ENCODE data around the gene PID1.

Gene PID1

DNA sequence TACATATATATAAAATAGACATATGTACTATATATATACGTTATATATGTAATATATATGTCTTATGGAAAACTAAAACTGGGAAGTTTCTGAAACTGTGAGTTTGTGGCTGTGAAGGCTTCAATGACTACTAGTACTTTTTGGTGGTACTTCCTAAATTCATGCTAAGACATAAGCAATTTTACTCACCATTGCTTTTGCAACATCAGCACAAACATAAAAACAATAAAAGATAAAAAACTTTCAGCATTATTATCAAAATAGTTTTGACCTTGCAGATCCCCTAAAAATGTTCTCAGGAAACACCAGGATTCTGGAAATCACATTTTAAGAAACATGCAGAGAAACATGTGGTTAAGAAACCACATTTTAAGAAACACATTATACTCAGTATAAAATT is 269.9 kb downstream of the PID1 start:
- no peak for DNase-seq (ENCODE audit: low read depth)
- H3K4me3 ChIP-seq (ENCODE audit: low read depth, low read length): no peak overlapping the region
- TF ChIP-seq MYC (IDR thresholded peaks at IDR 0.05; ENCODE audit: low read depth, low read length): no peak

DNA sequence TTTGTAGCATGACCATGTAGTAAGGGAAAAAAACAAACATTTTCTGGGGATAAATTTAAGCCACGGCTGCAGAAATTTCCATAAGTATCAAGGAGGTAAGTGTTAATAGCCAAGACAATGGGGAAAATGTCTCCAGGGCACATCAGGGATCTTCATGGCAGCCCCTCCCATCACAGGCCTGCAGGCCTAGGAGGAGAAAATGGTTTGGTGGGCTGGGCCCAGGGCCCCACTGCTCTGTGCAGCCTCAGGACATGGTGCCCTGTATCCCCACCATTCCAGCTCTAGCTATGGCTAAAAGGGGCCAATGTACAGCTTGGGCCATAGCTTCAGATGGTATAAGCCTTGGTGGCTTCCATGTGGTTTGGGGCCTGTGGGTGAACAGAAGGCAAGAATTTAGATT is 271.8 kb downstream of the PID1 start:
- no peak for DNase-seq (ENCODE audit: low read depth)
- TF ChIP-seq, protein P1, sequence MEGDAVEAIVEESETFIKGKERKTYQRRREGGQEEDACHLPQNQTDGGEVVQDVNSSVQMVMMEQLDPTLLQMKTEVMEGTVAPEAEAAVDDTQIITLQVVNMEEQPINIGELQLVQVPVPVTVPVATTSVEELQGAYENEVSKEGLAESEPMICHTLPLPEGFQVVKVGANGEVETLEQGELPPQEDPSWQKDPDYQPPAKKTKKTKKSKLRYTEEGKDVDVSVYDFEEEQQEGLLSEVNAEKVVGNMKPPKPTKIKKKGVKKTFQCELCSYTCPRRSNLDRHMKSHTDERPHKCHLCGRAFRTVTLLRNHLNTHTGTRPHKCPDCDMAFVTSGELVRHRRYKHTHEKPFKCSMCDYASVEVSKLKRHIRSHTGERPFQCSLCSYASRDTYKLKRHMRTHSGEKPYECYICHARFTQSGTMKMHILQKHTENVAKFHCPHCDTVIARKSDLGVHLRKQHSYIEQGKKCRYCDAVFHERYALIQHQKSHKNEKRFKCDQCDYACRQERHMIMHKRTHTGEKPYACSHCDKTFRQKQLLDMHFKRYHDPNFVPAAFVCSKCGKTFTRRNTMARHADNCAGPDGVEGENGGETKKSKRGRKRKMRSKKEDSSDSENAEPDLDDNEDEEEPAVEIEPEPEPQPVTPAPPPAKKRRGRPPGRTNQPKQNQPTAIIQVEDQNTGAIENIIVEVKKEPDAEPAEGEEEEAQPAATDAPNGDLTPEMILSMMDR (IDR thresholded peaks at IDR 0.05; ENCODE audit: low read depth, low read length): no peak
- no peak for TF ChIP-seq POLR2A (IDR thresholded peaks at IDR 0.05; ENCODE audit: extremely low read depth, insufficient read length)
- TF ChIP-seq MYC (IDR thresholded peaks at IDR 0.05; ENCODE audit: low read depth, low read length): no peak
- TF ChIP-seq, protein P2, sequence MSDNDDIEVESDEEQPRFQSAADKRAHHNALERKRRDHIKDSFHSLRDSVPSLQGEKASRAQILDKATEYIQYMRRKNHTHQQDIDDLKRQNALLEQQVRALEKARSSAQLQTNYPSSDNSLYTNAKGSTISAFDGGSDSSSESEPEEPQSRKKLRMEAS (IDR thresholded peaks at IDR 0.05; ENCODE audit: low read depth, low read length): no peak
- no peak overlapping the region for H3K4me3 ChIP-seq (ENCODE audit: low read depth, low read length)

DNA sequence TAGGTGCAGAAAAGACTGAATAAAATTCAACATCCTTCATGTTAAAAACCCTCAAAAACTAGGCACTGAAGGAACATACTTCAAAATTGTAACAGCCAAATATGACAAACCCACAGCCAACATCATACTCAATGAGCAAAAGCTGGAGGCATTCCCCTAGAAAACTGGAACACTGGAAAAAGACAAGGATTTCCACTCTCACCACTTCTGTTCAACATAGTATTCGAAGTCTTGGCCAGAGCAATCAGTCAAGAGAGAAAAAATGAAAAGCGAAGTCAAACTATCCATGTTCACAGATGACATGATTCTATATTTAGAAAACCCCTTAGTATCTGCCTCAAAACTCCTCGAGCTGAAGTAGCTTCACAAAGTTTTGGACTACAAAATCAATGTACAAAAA is 282.3 kb downstream of the PID1 start:
- no peak for DNase-seq (ENCODE audit: low read depth)
- TF ChIP-seq MYC (IDR thresholded peaks at IDR 0.05; ENCODE audit: low read depth, low read length) (no peak), POLR2A (IDR thresholded peaks at IDR 0.05; ENCODE audit: extremely low read depth, insufficient read length) (no peak)
- TF ChIP-seq, protein P1 (IDR thresholded peaks at IDR 0.05; ENCODE audit: low read depth, low read length): no peak
- TF ChIP-seq, protein P2 (IDR thresholded peaks at IDR 0.05; ENCODE audit: low read depth, low read length): no peak
- H3K4me3 ChIP-seq (ENCODE audit: low read depth, low read length): no peak overlapping the region

DNA sequence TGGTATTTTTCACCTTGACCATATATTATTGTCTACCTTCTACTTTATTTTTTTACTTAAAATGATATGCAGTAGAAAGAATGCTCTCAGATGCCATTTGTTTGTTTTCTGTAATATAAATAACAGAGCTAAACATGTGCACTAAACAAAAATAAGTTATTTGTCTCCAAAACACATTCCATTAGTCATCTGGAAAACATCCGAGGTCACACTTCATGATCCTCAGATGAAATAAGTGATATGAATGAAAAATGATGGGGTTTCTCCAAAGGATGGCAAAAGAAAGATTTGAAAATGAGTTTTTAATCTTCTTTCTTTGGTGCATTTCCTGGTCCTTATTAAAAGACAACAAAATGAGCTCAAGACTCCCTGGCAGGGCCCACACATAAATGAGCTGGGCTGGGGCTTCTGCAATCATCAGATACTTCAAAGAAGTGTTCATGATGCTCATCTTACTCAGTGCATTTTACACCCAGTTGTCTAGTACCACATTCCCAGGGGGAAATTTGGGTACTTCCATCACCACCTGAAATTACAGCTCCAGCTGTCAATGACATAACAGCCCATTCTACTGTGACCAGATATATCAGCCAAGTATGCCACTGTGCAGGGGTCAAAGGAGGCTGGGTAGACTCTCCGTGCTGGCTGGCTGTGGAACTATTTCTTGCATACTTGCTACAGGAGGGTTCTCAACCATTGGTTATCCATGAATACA is 283.5 kb downstream of the PID1 start:
- no peak overlapping the region for H3K4me3 ChIP-seq (ENCODE audit: low read depth, low read length)

DNA sequence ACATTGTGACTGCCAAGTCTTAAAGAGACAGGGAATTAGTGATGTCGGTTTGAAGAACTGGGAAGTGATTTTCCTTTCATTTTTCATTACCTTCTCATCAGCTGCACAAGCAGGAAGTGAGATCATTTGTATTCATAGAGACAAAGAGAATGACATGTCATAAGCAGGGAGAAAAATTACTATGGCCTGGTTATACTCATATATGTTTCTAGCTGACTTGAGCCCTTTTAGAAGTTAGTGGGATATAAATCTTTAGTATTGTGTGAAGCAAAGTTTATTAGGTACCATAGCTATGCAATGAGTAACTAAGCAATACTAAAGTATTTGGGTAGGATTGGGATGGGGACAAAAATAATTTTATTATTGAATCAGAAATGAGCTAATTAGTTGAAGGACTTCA is 284.1 kb downstream of the PID1 start:
- H3K4me3 ChIP-seq (ENCODE audit: low read depth, low read length): no peak overlapping the region
- TF ChIP-seq, protein P1 (IDR thresholded peaks at IDR 0.05; ENCODE audit: low read depth, low read length): no peak
- no peak for TF ChIP-seq POLR2A (IDR thresholded peaks at IDR 0.05; ENCODE audit: extremely low read depth, insufficient read length)
- no peak for TF ChIP-seq MYC (IDR thresholded peaks at IDR 0.05; ENCODE audit: low read depth, low read length)
- TF ChIP-seq, protein P2 (IDR thresholded peaks at IDR 0.05; ENCODE audit: low read depth, low read length): no peak
- DNase-seq (ENCODE audit: low read depth): no peak

More for the DNA sequence above, 283.5 kb downstream of the PID1 start:
- TF ChIP-seq, protein P2 (IDR thresholded peaks at IDR 0.05; ENCODE audit: low read depth, low read length): no peak
- TF ChIP-seq, protein P1 (IDR thresholded peaks at IDR 0.05; ENCODE audit: low read depth, low read length): no peak
- no peak for DNase-seq (ENCODE audit: low read depth)

DNA sequence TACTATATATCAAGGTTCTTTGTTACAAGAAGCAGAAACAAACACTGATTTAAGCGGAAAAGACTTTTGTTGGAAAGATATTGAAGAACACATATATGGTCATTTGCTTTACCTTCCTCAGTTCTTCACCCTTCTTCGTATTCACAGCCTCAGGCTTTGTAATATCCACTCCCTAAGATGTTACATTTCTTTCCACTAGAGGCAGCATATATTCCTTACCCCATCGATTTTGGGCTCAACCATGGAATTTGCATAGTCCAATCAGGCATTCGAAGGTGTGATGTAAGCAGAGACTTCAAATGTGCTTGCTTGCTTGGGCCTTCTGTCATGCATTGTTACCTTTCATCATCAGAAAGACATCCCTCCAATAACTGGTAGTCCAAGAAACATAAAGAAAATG is 287.4 kb downstream of the PID1 start:
- no peak for DNase-seq (ENCODE audit: low read depth)
- H3K4me3 ChIP-seq (ENCODE audit: low read depth, low read length): no peak overlapping the region
- no peak for TF ChIP-seq MYC (IDR thresholded peaks at IDR 0.05; ENCODE audit: low read depth, low read length)
- TF ChIP-seq, protein P2 (IDR thresholded peaks at IDR 0.05; ENCODE audit: low read depth, low read length): no peak
- no peak for TF ChIP-seq POLR2A (IDR thresholded peaks at IDR 0.05; ENCODE audit: extremely low read depth, insufficient read length)
- TF ChIP-seq, protein P1 (IDR thresholded peaks at IDR 0.05; ENCODE audit: low read depth, low read length): no peak

All from NB4 (cell line).